Measurements from ENCODE around the gene ME3.

Gene ME3

GRCh38 chr11:86416494-86416893 lies 255.9 kb downstream of the ME3 start:
- no peak for FAIRE-seq

DNA sequence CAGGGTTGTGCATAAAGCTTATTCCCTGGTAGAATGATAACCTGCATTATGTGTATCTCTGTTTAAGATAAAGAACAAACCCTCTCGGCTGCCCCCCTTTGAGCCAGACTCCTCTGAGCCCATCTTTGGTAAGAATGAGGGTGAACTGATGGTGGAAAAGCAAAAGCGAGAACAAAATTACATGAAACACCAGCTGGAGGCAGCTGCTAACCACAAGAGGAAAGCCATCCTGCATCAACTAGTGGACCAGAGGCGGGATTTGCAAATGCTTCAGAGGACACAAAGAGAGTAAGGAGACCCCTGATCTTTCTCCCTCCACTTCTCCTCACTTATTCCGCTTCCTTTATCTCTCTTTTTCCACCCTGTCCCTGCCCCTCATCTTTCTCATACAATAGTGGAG lies 257.4 kb downstream of the ME3 start:
- FAIRE-seq: no peak

DNA sequence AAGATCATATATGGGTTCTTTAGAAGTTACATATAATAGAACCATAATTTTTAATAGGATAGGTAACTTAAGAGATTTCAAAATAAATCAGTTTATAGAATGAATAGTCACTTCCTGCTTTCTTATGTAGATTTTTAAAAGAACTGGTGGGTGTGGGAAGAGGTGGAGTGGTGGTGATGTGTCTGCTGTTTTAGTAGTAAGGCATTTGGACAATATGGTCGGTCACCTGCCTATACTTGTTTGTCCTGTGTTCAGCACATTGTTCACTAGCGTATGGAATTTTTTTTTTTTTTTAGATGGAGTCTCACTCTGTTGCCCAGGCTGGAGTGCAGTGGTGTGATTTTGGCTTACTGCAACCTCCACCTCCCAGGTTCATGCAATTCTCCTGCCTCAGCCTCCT lies 258.4 kb downstream of the ME3 start:
- no peak for FAIRE-seq

DNA sequence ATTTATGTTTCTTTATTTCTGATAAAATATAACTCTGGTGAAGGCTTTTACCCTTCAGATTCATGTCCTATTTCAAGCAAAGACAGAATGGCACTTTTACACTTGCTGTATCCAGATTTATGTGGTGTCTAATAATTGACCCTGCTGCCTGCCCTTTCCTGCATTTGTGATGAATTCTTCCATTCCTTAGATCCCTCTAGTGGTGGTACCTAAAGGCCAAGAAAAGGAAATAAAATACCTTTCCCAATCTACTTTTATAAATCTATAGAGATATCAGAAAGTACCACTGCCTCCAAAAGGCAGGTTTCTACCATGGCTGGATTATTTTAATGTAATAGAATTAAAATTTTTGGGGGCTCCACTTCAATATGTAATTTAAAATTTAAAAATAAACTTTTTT lies 263.6 kb downstream of the ME3 start:
- no peak for FAIRE-seq

GRCh38 chr11:86403458-86403857 lies 269.0 kb downstream of the ME3 start:
- no peak for FAIRE-seq

DNA sequence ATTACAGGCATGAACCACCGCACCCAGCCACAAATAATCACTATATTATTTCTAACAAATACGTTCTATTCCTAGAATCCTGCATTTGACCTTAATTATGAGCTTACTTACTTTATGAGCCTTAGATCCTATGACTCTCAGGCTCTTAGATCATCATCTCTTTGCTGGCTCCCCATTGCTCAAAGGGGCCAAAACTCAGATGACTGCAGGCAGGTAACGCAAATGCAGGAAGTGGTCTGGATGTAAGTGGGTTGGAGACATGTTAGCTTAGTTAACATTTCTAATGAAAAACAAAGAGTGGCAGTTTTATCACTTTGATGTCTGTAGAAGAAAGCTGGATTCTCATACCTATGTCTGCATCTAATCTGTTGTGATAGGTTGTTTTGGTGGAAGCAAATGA lies 274.3 kb downstream of the ME3 start:
- FAIRE-seq: no peak

DNA sequence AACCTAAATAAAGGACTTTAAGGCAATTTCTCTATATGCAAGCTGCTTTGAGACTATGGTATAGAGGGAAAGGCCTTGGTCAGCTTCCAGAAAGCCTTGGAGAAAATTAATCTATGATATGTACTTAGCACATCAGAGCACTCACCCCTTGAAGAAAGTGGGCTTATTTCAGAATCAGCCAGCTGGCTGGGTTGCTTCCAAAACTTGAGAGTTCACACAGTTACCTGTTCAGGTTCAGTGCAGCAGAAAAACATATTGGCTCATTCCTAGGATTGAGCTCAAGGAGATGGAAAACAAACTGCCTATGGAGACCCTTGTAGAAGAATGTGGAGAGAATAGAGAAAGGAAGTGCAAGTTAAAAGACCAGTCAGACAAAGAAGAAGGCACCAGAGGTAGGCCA lies 275.1 kb downstream of the ME3 start:
- FAIRE-seq: no peak

- FAIRE-seq: no peak
These were observed 276.0 kb downstream of the ME3 start for GRCh38 chr11:86396396-86396795.

GRCh38 chr11:86395061-86395551 lies 277.3 kb downstream of the ME3 start:
- no peak for FAIRE-seq

Measured in colon (tissue), 2 donors.